Gastroesophageal sphincter (tissue), 4 donors: ENCODE results near the gene CPSF3. TPM values are rescaled to one million over a fixed set of nuclear protein-coding genes. Genes with fewer than 3 reads are reported as not detected.
A peak's percentile ranks its signal among the peaks of the same experiment; 100 is the strongest.

Source experiments
- ATAC-seq: fragments of 150-250 bp; one replicate; pipeline ENCODE4 v1.9.1; 2016; ENCODE audit warnings: mild to moderate bottlenecking, moderate library complexity
- H3K27ac ChIP-seq, 4 donors: fragments of 200-600 bp; sonication (generic) in 3 of 4; 1 replicate in 3 of 4; 2 replicates in 1 of 4; pipeline ENCODE4 v1.5.1; 2016 to 2019
- H3K27me3 ChIP-seq: fragments of 200-600 bp; sonication (generic); one replicate; pipeline ENCODE4 v1.5.1; 2019
- H3K36me3 ChIP-seq, 2 donors: fragments of 200-600 bp; sonication (generic); one replicate each; pipeline ENCODE4 v1.5.1; 2019; ENCODE audit warnings: control low read depth in 1 of 2
- H3K4me1 ChIP-seq, 3 donors: fragments of 200-600 bp; sonication (generic); 1 replicate in 2 of 3; 2 replicates in 1 of 3; pipeline ENCODE4 v1.5.1; 2016 to 2019; ENCODE audit warnings: control low read depth in 2 of 3
- H3K4me3 ChIP-seq, 2 donors: fragments of 200-600 bp; sonication (generic); one replicate each; pipeline ENCODE4 v1.5.1; 2019; ENCODE audit warnings: mild to moderate bottlenecking in 1 of 2, moderate library complexity in 1 of 2
- H3K9me3 ChIP-seq, 3 donors: fragments of 200-600 bp; sonication (generic); one replicate each; pipeline ENCODE4 v1.5.1; 2017 to 2019; ENCODE audit warnings: control low read depth in 2 of 3
- CTCF ChIP-seq, 4 experiments: fragments of 200-600 bp in 2 of 4; fragments of 450-650 bp in 2 of 4; sonication (generic) in 1 of 4; IDR thresholded peaks; one replicate each; pipeline ENCODE4 v1.5.1; 2017 to 2019; ENCODE audit warnings: antibody characterized with exemption in 4 of 4, mild to moderate bottlenecking in 2 of 4, moderate library complexity in 2 of 4
- EP300 ChIP-seq: sonication (generic); formaldehyde crosslinking; IDR thresholded peaks from one replicate; pipeline ENCODE4 v1.6.1; 2017; ENCODE audit warnings: antibody characterized with exemption, mild to moderate bottlenecking
- POLR2A ChIP-seq, 2 donors: fragments of 450-650 bp; IDR thresholded peaks; one replicate each; pipeline ENCODE4 v1.6.1; 2017; ENCODE audit warnings: antibody characterized with exemption in 2 of 2, mild to moderate bottlenecking in 2 of 2, moderate library complexity in 1 of 2
- POLR2AphosphoS5 ChIP-seq: sonication (generic); formaldehyde crosslinking; IDR thresholded peaks from one replicate; pipeline ENCODE4 v1.6.1; 2017; ENCODE audit warnings: antibody characterized with exemption
- WGBS, 2 donors: methylation state at CpG; one replicate each; pipeline ENCODE4 v1.1.5; 2018; ENCODE audit warnings: low coverage in 1 of 2; 5-methylcytosine and 5-hydroxymethylcytosine counted together
- total RNA-seq, 4 donors: library from RNA; depleted of rRNA; stranded (reverse); fragments of >200 nt; gene quantifications; one replicate each; pipeline ENCODE4 v1.1.0, GENCODE V29; 2016

CPSF3 gene
- total RNA-seq, 4 donors from 2014 or later, result 18.0 to 27.0 (median 26.1) TPM

- H3K36me3 ChIP-seq, result peaks cover 0 to 7% of the 10 kb centered on the region in 2 donors
- peaks cover 0 to 49% (median 26%) of the 10 kb centered on the region in 3 donors for H3K4me1 ChIP-seq
- TF ChIP-seq POLR2AphosphoS5 (no peak), CTCF (IDR thresholded peaks at IDR 0.05) (no peak), EP300 (no peak), POLR2A (IDR thresholded peaks at IDR 0.05) (no peak)
- H3K9me3 ChIP-seq, result no peaks in the 10 kb centered on the region
- WGBS, 2 donors, result 53 to 62% methylated on average over 10 of the region's 11 CpGs
- H3K27me3 ChIP-seq, result no peaks in the 10 kb centered on the region
- no peak for ATAC-seq
- peak overlapping the region in 1 of 2 donors; percentile 88 for H3K4me3 ChIP-seq
- H3K27ac ChIP-seq, result peak overlapping the region in 1 of 4 donors; percentile 92
Observed at GRCh38 chr2:9424447-9425164, 1.2 kb downstream of the CPSF3 start.

GRCh38 chr2:9428965-9429577 is 5.6 kb downstream of the CPSF3 start:
- Histone ChIP-seq H3K27ac (no peak overlapping the region), H3K36me3 (peaks cover 0 to 52% of the 10 kb centered on the region in 2 donors), H3K9me3 (no peaks in the 10 kb centered on the region), H3K4me1 (peaks cover 0 to 15% (median 9%) of the 10 kb centered on the region in 3 donors), H3K4me3 (no peak overlapping the region), H3K27me3 (no peaks in the 10 kb centered on the region)
- no peak for TF ChIP-seq POLR2AphosphoS5
- TF ChIP-seq CTCF (IDR thresholded peaks at IDR 0.05), result no peak
- no peak for TF ChIP-seq EP300
- TF ChIP-seq POLR2A (IDR thresholded peaks at IDR 0.05), result no peak
- ATAC-seq, result no peak
- WGBS, 2 donors, result 63 to 70% methylated on average over 3 to 4 of the region's 5 CpGs

- peaks cover 0 to 66% of the 10 kb centered on the region in 2 donors for H3K36me3 ChIP-seq
Observed at GRCh38 chr2:9430316-9431293, 7.2 kb downstream of the CPSF3 start.

GRCh38 chr2:9434489-9434888 is 11.0 kb downstream of the CPSF3 start:
- WGBS, 2 donors, result 67 to 80% methylated on average over 2 of the region's 2 CpGs
- no peak for TF ChIP-seq POLR2A (IDR thresholded peaks at IDR 0.05)
- no peak for TF ChIP-seq POLR2AphosphoS5
- TF ChIP-seq CTCF (IDR thresholded peaks at IDR 0.05), result no peak
- no peak for TF ChIP-seq EP300
- Histone ChIP-seq H3K27ac (no peak overlapping the region), H3K36me3 (peaks cover 0 to 98% of the 10 kb centered on the region in 2 donors), H3K9me3 (no peaks in the 10 kb centered on the region), H3K27me3 (no peaks in the 10 kb centered on the region), H3K4me1 (no peaks in the 10 kb centered on the region), H3K4me3 (no peak overlapping the region)
- ATAC-seq, result no peak

More at GRCh38 chr2:9430316-9431293, 7.2 kb downstream of the CPSF3 start:
- H3K9me3 ChIP-seq, result no peaks in the 10 kb centered on the region
- WGBS, 2 donors, result 56 to 67% methylated on average over 2 of the region's 2 CpGs
- H3K27ac ChIP-seq, result no peak overlapping the region
- no peaks in the 10 kb centered on the region for H3K4me1 ChIP-seq
- no peaks in the 10 kb centered on the region for H3K27me3 ChIP-seq
- no peak for TF ChIP-seq POLR2A (IDR thresholded peaks at IDR 0.05)
- TF ChIP-seq EP300, result no peak
- no peak for TF ChIP-seq CTCF (IDR thresholded peaks at IDR 0.05)
- TF ChIP-seq POLR2AphosphoS5, result no peak
- no peak overlapping the region for H3K4me3 ChIP-seq
- ATAC-seq, result no peak
